AG04450 (cell line): ENCODE results near the gene GABPB1. TPM values are rescaled to one million over a fixed set of nuclear protein-coding genes. Genes with fewer than 3 reads are reported as not detected.
A peak's percentile ranks its signal among the peaks of the same experiment; 100 is the strongest.

Source experiments
- CTCF ChIA-PET: fragments of 300-600, 350-600 bp; formaldehyde crosslinking; extraction: SDS; loops from one replicate; lab custom pipeline; 2022; ENCODE audit warnings: antibody characterized with exemption, inconsistent platforms; lab: Charles Lee
- POLR2A ChIA-PET: fragments of 350-600 bp; formaldehyde crosslinking; extraction: SDS; loops from one replicate; lab custom pipeline; 2021; ENCODE audit warnings: antibody characterized with exemption, inconsistent platforms; lab: Yijun Ruan, JAX
- DNase-seq: peaks from one replicate; pipeline ENCODE4 v3.0.0-alpha.2; 2011; ENCODE audit warnings: low read depth, low spot score
- H3K27ac ChIP-seq: one replicate; pipeline ENCODE4 v1.5.1; 2012; ENCODE audit warnings: low read depth, low read length, control low read depth
- H3K27me3 ChIP-seq: one replicate; pipeline ENCODE4 v1.6.0; 2012; ENCODE audit warnings: low read length; ENCODE audit not compliant: control insufficient read depth, insufficient read depth
- H3K4me3 ChIP-seq: 2 replicates; pipeline ENCODE4 v1.5.1; 2011; ENCODE audit warnings: mild to moderate bottlenecking, low read depth, low read length, control low read depth
- H3K9me3 ChIP-seq: 2 replicates; pipeline ENCODE4 v1.5.1; 2012; ENCODE audit warnings: low read length; ENCODE audit not compliant: control insufficient read depth, insufficient read depth
- CTCF ChIP-seq: IDR thresholded peaks from 2 replicates; pipeline ENCODE4 v1.5.1; 2011; ENCODE audit warnings: low read depth, low read length, control low read depth, inconsistent platforms
- polyA plus RNA-seq: library from polyadenylated mRNA; depleted of rRNA; stranded (reverse); fragments of >200 nt; gene quantifications from 2 replicates; pipeline ENCODE4 v1.2.3, GENCODE V29; 2011

The GABPB1 gene
- polyA plus RNA-seq, 1 experiment, result 29.9 TPM

DNA sequence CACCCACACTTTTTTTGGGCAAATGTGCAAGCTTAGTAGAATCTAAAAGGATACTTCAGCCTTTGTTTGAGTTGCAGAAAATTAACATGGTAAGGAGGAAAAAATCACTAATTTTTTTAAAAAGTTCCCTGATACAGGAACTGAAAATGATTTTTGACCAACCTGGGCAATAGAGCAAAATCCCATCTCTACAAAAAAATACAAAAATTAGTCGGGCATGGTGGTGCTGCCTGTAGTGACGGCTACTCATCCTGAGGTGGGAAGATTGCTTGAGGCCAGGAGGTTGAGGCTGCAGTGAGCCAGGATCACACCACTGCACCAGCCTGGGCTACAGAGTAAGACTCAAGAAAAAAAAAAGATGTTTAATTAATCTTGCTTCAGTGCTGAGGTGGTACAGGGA lies 10.6 kb upstream of the GABPB1 start:
- no peak for DNase-seq
- CTCF ChIA-PET, result no interaction called here
- H3K27ac ChIP-seq, result no peak overlapping the region
- H3K4me3 ChIP-seq, result no peak overlapping the region
- POLR2A ChIA-PET, result interaction anchor here (0.6 kb wide), 1 partner anchor 1728 kb away, joined by 5 read pairs; no protein-coding TSS in a partner anchor
- TF ChIP-seq CTCF, result no peak
- no peaks in the 10 kb centered on the region for H3K9me3 ChIP-seq
- no peaks in the 10 kb centered on the region for H3K27me3 ChIP-seq

DNA sequence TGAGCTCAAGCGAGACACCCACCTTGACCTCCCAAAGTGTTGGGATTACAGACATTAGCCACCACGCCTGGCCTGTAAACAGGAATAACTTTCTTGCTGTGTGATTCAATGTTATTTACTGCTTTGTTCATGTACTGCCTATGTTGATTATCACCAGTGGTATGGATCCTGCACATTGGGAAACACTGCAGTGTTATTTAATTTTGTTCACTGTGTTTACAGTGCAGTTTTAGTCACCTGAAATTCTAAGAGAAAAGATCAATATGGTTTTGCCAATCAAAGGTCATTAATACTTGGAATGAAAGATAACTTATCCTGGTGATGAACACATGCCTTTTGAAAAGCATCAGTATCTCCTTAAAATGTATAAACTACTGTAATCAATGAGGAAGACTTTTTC lies 8.6 kb upstream of the GABPB1 start:
- CTCF ChIA-PET, result no interaction called here
- Histone ChIP-seq H3K4me3 (no peak overlapping the region), H3K27me3 (no peaks in the 10 kb centered on the region), H3K27ac (no peak overlapping the region), H3K9me3 (no peaks in the 10 kb centered on the region)
- POLR2A ChIA-PET, result no interaction called here
- no peak for TF ChIP-seq CTCF
- no peak for DNase-seq

DNA sequence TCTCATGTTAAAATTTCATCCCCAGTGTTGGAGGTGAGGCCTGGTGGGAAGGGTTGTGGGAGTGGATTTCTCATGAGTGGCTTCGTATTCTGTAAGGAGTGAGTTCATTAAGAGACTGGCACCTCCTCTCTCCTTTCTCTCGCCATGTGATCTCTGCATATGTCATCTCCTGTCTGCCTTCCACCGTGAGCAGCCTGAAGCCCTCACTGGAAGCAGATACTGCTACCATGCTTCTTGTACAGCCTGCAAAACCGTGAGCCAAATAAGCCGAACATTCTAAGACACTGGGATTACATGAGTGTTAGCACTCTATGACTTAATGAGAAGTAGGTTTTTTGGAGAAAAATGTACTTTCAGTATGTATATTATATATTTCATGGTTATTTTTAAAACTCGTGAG lies 6.8 kb upstream of the GABPB1 start:
- Histone ChIP-seq H3K4me3 (no peak overlapping the region), H3K9me3 (no peaks in the 10 kb centered on the region), H3K27me3 (no peaks in the 10 kb centered on the region), H3K27ac (no peak overlapping the region)
- DNase-seq, result no peak
- TF ChIP-seq CTCF, result no peak
- POLR2A ChIA-PET, result interaction anchor here (1.0 kb wide), 1 partner anchor 8 kb away, joined by 3 read pairs; no protein-coding TSS in a partner anchor
- CTCF ChIA-PET, result no interaction called here

- peak; percentile 45 for TF ChIP-seq CTCF
- POLR2A ChIA-PET, result no interaction called here
- Histone ChIP-seq H3K27ac (no peak overlapping the region), H3K9me3 (no peaks in the 10 kb centered on the region; the same call in 1 of the 2 replicates), H3K4me3 (no peak overlapping the region), H3K27me3 (no peaks in the 10 kb centered on the region)
- CTCF ChIA-PET, result no interaction called here
- no peak for DNase-seq
Observed at GRCh38 chr15:50358845-50359244, 3.8 kb upstream of the GABPB1 start.

DNA sequence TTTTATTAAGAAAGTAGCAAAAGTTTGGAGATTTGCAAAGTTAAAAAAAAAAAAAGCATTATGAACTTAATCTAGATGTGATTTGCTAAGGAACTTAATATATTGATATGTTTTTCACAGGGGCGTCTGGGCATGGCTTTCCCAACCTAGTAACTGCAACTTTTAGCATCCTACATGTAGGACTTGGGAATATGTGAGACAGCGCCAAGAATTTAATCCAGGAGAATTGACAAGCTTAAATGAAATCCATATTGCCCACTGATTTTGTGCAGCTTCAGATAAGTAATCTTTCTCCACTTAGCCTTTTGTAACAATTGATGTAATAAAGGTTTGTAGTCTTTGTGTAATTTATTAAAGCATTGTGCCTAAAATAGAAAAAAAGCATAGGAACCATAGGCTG lies 982 bp upstream of the GABPB1 start:
- ChIA-PET POLR2A (interaction anchor here (0.6 to 1.3 kb wide), 9 partner anchors 14 to 529 kb away, joined by 3 to 6 read pairs (median 4); partner anchors contain the start of gene USP8), CTCF (no interaction called here)
- no peak overlapping the region for H3K27ac ChIP-seq

More for the DNA sequence above, 982 bp upstream of the GABPB1 start:
- no peak for TF ChIP-seq CTCF
- no peak for DNase-seq
- Histone ChIP-seq H3K27me3 (no peaks in the 10 kb centered on the region), H3K4me3 (peak overlapping the region; percentile 88), H3K9me3 (no peaks in the 10 kb centered on the region; the same call in 1 of the 2 replicates)
